Renal pelvis (tissue), 4 donors: Measurements from ENCODE around the gene RTN4IP1. TPM values are rescaled to one million over a fixed set of nuclear protein-coding genes. Genes with fewer than 3 reads are reported as not detected.
"Not testable (repeated sequence)": the region's sequence is repeated elsewhere in the genome, so short reads cannot be mapped to it uniquely, and the experiment has no call there.

Experiments used
- DNase-seq: peaks from one replicate; pipeline ENCODE4 v3.0.0-alpha.2; 2013
- polyA plus RNA-seq, 3 donors: library from polyadenylated mRNA; unstranded; fragments of 120-200 nt; gene quantifications; one replicate each; pipeline ENCODE4 v1.2.1, GENCODE V29; 2013; ENCODE audit not compliant: insufficient read length in 3 of 3

Gene RTN4IP1
- polyA plus RNA-seq, 3 donors = 10.3 to 13.7 (median 10.9) TPM

- no peak for DNase-seq
Observed at GRCh38 chr6:106637051-106637716, 7.9 kb upstream of the RTN4IP1 start.

- no peak for DNase-seq
Observed at GRCh38 chr6:106634565-106634964, 5.3 kb upstream of the RTN4IP1 start.

- DNase-seq = no peak
Observed at GRCh38 chr6:106631346-106631745, 2.0 kb upstream of the RTN4IP1 start.

GRCh38 chr6:106630366-106630765 lies 1.1 kb upstream of the RTN4IP1 start:
- DNase-seq = no peak

- no peak for DNase-seq
Observed at GRCh38 chr6:106629859-106630163, 513 bp upstream of the RTN4IP1 start.

- no peak for DNase-seq
Observed at GRCh38 chr6:106628658-106629102, 618 bp downstream of the RTN4IP1 start.

- DNase-seq = not testable (repeated sequence)
Observed at GRCh38 chr6:106627760-106628159, 1.5 kb downstream of the RTN4IP1 start.

GRCh38 chr6:106626485-106626884 lies 2.8 kb downstream of the RTN4IP1 start:
- DNase-seq = no peak

- DNase-seq = no peak
Observed at GRCh38 chr6:106623039-106623438, 6.3 kb downstream of the RTN4IP1 start.

- no peak for DNase-seq
Observed at GRCh38 chr6:106622412-106622811, 6.9 kb downstream of the RTN4IP1 start.

- no peak for DNase-seq
Observed at GRCh38 chr6:106620931-106621672, 8.2 kb downstream of the RTN4IP1 start.

GRCh38 chr6:106619223-106619622 lies 10.1 kb downstream of the RTN4IP1 start:
- DNase-seq = no peak

GRCh38 chr6:106618324-106618723 lies 11.0 kb downstream of the RTN4IP1 start:
- no peak for DNase-seq

GRCh38 chr6:106617857-106618256 lies 11.4 kb downstream of the RTN4IP1 start:
- no peak for DNase-seq

- no peak for DNase-seq
Observed at GRCh38 chr6:106617302-106617701, 12.0 kb downstream of the RTN4IP1 start.

GRCh38 chr6:106614592-106615257 lies 14.6 kb downstream of the RTN4IP1 start:
- DNase-seq = no peak

GRCh38 chr6:106614166-106614565 lies 15.1 kb downstream of the RTN4IP1 start:
- DNase-seq = no peak

- DNase-seq = no peak
Observed at GRCh38 chr6:106613590-106613989, 15.7 kb downstream of the RTN4IP1 start.

GRCh38 chr6:106612671-106613416 lies 16.5 kb downstream of the RTN4IP1 start:
- no peak for DNase-seq

- DNase-seq = no peak
Observed at GRCh38 chr6:106611030-106611429, 18.3 kb downstream of the RTN4IP1 start.

- peak; percentile 33 for DNase-seq
Observed at GRCh38 chr6:106609699-106610098, 19.6 kb downstream of the RTN4IP1 start.

GRCh38 chr6:106608080-106608668 lies 21.1 kb downstream of the RTN4IP1 start:
- peak; percentile 33 for DNase-seq
